Measurements from ENCODE around the gene RNPEP. TPM values are rescaled to one million over a fixed set of nuclear protein-coding genes. Genes with fewer than 3 reads are reported as not detected.

Gene RNPEP
- total RNA-seq, 1 experiment from 2014 or later, result 69.7 TPM

DNA sequence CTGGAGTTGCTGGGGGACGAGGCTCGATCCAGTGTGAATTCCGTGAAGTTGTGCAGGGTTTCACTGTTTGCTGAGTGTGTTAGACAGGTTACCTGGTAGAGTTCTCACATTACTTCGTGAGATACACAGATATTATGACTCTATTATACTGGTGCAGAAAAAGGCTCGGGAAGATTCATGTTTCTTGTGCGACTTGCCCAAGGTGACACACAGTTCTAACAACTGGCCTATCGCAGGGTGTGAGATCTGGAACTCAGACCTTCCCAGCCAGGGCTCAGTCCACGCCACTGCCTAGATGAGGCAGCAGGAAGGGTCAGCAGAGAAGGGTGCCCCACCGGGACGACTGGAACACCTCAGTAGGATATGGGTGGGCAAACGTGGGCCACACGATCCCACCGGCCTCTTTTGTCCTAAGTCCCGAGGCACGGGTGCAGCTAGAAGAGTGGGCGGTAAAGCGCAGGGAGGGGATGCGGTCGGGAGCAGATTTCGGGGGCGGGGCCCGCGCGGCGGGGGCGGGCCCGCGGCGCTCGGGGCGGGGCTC is 296 bp upstream of the RNPEP start:
- no peaks in the 10 kb centered on the region for H3K9me3 ChIP-seq (replicated peaks)
- peak overlapping the region; percentile 99 for H3K4me3 ChIP-seq
- H3K27ac ChIP-seq, result no peak overlapping the region
- no peaks in the 10 kb centered on the region for H3K27me3 ChIP-seq (replicated peaks)
- peaks cover 25% of the 10 kb centered on the region for H3K36me3 ChIP-seq
- H3K4me1 ChIP-seq (replicated peaks), result peaks cover 13% of the 10 kb centered on the region
- DNase-seq (ENCODE audit: low read depth in 1 of 2, low spot score in 2 of 2), result peak in 1 of 2 experiments; percentile 74

DNA sequence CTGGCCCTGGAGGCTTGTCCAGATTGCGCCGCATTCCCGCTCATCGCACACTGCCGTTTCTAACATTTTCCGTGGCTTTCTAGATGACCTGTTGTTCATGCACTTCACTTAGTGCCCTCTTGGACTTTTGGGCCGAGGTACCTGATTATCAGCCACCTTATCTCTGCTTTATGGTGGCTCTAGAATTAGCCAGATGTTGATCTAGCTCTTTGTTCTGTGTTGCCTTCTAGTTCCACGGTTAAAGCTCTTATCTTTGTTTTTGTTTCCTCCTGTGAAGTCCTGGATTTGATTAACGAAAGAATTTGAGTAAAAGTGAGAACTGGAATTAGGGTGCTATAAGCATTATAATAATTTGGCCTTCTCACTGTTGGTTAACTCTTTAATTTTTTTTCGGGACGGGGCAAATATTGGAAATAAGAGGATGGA is 945 bp downstream of the RNPEP start:
- no peaks in the 10 kb centered on the region for H3K27me3 ChIP-seq (replicated peaks)
- H3K4me3 ChIP-seq, result peak overlapping the region; percentile 99
- no peak for DNase-seq (ENCODE audit: low read depth in 1 of 2, low spot score in 2 of 2)
- peak overlapping the region; percentile 73 for H3K27ac ChIP-seq
- peaks cover 13% of the 10 kb centered on the region for H3K4me1 ChIP-seq (replicated peaks)
- peaks cover 27% of the 10 kb centered on the region for H3K36me3 ChIP-seq
- H3K9me3 ChIP-seq (replicated peaks), result no peaks in the 10 kb centered on the region

DNA sequence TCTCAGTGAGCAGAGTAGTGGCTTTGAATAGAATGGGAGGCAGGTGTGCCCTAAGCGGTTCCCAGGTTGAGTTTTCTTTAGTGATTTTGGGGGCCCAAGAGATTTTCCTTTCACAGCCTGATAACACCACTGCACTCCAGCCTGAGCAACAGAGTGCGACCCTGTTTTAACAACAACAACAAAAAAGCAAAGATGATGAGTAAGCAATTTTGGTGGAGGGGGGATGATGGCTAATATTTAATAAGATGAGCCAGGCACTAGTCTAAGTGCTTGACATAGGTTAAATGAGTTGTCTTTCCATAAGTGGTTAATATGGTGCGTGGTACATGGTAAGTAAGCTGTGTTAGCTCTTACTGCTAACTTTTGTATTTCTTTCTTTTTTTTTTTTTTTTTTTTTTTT is 2.0 kb downstream of the RNPEP start:
- H3K9me3 ChIP-seq (replicated peaks), result no peaks in the 10 kb centered on the region
- H3K4me3 ChIP-seq, result no peak overlapping the region

DNA sequence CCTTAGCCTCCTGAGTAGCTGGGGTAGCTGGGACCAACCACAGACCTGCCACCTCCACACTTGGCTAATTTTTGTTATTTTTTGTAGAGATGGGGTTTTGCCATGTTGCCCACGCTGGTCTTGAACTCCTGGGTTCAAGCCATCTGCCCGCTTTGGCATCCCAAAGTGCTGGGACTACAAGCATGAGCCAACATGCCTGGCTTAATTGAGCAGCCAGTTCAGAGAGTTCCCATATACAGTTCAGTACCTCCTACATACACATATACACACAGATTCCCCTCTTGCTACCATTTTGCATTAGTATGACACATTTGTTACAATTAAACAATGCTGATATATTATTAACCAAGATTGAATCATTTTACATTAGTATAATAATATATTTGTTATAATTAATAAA is 2.9 kb downstream of the RNPEP start:
- Histone ChIP-seq H3K27ac (no peak overlapping the region), H3K4me1 (replicated peaks) (peaks cover 13% of the 10 kb centered on the region), H3K27me3 (replicated peaks) (no peaks in the 10 kb centered on the region), H3K4me3 (no peak overlapping the region), H3K9me3 (replicated peaks) (no peaks in the 10 kb centered on the region), H3K36me3 (peaks cover 46% of the 10 kb centered on the region)
- DNase-seq (ENCODE audit: low read depth in 1 of 2, low spot score in 2 of 2), result no peak

More for the DNA sequence above, 2.0 kb downstream of the RNPEP start:
- Histone ChIP-seq H3K27me3 (replicated peaks) (no peaks in the 10 kb centered on the region), H3K27ac (no peak overlapping the region), H3K4me1 (replicated peaks) (peaks cover 13% of the 10 kb centered on the region), H3K36me3 (peaks cover 37% of the 10 kb centered on the region)
- DNase-seq (ENCODE audit: low read depth in 1 of 2, low spot score in 2 of 2), result no peak

DNA sequence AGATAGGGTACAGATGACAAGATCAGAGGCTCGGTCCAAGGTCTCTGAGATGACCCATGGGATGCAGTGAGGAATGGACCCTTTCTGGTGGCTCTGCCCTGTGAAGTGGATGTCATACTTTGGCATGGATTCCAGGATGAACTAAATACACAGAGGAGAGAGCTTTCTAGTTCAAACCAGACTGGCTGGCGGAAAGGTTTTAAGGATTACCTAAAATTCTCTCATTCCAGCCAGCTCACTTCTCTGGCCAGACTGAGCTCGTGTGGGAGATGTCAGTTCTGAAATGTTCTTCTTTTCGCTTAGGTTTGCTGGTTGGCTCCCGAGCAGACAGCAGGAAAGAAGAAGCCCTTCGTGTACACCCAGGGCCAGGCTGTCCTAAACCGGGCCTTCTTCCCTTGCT is 6.2 kb downstream of the RNPEP start:
- Histone ChIP-seq H3K9me3 (replicated peaks) (no peaks in the 10 kb centered on the region), H3K27ac (no peak overlapping the region), H3K36me3 (peaks cover 65% of the 10 kb centered on the region), H3K4me1 (replicated peaks) (peaks cover 5% of the 10 kb centered on the region), H3K27me3 (replicated peaks) (no peaks in the 10 kb centered on the region), H3K4me3 (no peak overlapping the region)
- DNase-seq (ENCODE audit: low read depth in 1 of 2, low spot score in 2 of 2), result no peak

DNA sequence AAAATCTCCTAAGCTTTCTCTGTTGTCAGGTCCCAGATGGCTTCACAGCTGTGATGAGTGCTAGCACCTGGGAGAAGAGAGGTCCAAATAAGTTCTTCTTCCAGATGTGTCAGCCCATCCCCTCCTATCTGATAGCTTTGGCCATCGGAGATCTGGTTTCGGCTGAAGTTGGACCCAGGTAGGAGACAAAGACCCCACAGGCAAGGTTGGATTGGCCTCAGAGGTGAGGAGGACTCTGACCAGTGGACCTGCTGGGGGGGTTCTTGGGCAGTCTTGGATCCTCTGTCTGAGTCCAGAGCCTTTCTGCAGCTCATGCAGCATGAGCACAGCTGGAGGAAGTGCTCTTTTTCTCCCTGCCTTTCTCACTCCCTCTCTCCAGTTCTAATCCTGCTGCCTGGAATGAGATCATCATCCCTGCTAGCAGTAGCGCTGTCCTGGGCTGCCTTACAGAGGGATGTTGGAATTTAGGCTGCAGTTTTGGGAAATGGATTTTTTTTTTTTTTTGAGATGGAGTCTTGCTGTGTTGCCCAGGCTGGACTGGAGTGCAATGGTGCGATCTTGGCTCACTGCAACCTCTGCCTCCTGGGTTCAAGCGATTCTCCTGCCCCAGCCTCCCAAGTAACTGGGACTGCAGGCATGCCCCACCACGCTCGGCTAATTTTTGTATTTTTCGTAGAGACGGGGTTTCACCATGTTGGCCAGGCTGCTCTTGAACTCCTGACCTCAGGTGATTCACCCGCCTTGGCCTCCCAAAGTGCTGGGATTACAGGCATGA is 7.1 kb downstream of the RNPEP start:
- H3K4me3 ChIP-seq, result no peak overlapping the region
- H3K27ac ChIP-seq, result no peak overlapping the region
- H3K9me3 ChIP-seq (replicated peaks), result no peaks in the 10 kb centered on the region
- H3K4me1 ChIP-seq (replicated peaks), result no peaks in the 10 kb centered on the region
- H3K36me3 ChIP-seq, result peaks cover 60% of the 10 kb centered on the region
- no peaks in the 10 kb centered on the region for H3K27me3 ChIP-seq (replicated peaks)
- DNase-seq (ENCODE audit: low read depth in 1 of 2, low spot score in 2 of 2), result no peak

DNA sequence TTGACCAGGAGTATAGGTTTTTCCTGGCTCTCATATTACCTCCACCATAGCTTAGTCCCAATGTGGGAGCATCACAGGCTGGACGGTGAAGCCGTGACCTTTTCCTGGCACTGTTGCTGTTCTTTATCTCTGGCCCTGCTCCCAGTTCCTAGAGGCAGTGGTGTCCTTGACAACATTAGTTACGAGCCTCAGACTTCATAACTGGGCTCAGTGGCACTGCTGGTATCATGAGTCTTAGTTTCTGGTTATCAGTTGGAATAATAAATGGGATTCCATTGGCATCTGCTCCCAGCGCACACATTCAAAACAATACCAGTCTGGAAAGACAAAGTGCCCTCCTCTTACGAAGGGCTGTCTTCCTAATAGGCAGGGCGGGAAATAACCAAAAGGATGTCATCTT is 8.0 kb downstream of the RNPEP start:
- Histone ChIP-seq H3K36me3 (peaks cover 63% of the 10 kb centered on the region), H3K4me3 (no peak overlapping the region), H3K27me3 (replicated peaks) (no peaks in the 10 kb centered on the region), H3K9me3 (replicated peaks) (no peaks in the 10 kb centered on the region), H3K27ac (no peak overlapping the region), H3K4me1 (replicated peaks) (no peaks in the 10 kb centered on the region)
- no peak for DNase-seq (ENCODE audit: low read depth in 1 of 2, low spot score in 2 of 2)

DNA sequence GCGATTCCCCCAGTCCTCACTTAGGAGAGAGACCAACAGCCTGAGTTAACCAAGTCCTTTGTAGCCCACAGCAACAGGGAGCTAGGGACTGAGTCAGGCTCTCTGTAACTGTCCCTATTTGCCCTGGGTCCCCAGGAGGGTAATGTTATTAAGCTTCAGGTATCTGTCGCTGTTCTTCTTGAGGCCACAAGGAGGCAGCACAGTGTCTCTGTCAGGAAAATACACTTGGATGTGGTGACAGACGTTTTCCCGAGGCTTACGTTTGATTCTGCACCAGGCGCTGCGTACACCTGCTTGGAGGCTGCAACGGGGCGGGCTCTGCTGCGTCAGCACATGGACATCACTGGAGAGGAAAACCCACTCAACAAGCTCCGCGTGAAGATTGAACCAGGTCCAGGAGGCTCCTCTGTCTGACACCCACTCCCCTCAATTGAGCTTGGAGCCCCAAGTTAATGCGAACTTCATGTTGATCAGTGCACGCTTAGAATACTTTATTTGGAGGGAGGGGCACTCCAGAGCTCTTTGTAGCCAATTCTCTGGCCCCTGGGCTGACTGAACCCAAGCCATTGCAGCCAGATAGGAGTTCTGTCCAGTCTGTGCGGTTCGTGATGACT is 17.3 kb downstream of the RNPEP start:
- no peak for DNase-seq (ENCODE audit: low read depth in 1 of 2, low spot score in 2 of 2)
- no peaks in the 10 kb centered on the region for H3K27me3 ChIP-seq (replicated peaks)
- no peak overlapping the region for H3K27ac ChIP-seq
- peaks cover 72% of the 10 kb centered on the region for H3K36me3 ChIP-seq
- no peaks in the 10 kb centered on the region for H3K4me1 ChIP-seq (replicated peaks)
- no peak overlapping the region for H3K4me3 ChIP-seq
- no peaks in the 10 kb centered on the region for H3K9me3 ChIP-seq (replicated peaks)

DNA sequence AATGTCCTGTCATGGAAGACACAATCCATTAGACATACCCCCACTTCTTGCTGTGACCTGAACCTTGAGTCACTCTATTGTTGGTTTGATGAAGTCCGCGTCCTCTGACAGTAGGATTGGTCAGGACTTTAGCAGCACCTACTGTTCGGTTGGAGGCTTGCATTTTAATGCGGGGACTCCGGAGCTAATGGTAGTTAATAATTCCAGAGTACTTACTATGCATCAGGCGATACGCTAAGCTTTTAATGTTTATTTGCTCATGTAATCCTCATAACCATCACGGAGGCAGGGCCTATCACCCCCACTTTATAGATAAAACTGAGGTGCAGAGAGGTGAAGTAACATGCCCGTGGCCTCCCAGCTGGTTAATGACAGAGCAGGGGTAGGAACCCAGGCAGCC is 20.1 kb downstream of the RNPEP start:
- Histone ChIP-seq H3K4me1 (replicated peaks) (peaks cover 6% of the 10 kb centered on the region; the same call in 1 of the 2 replicates), H3K36me3 (peaks cover 72% of the 10 kb centered on the region), H3K27ac (no peak overlapping the region), H3K4me3 (no peak overlapping the region), H3K9me3 (replicated peaks) (no peaks in the 10 kb centered on the region), H3K27me3 (replicated peaks) (no peaks in the 10 kb centered on the region)
- no peak for DNase-seq (ENCODE audit: low read depth in 1 of 2, low spot score in 2 of 2)

DNA sequence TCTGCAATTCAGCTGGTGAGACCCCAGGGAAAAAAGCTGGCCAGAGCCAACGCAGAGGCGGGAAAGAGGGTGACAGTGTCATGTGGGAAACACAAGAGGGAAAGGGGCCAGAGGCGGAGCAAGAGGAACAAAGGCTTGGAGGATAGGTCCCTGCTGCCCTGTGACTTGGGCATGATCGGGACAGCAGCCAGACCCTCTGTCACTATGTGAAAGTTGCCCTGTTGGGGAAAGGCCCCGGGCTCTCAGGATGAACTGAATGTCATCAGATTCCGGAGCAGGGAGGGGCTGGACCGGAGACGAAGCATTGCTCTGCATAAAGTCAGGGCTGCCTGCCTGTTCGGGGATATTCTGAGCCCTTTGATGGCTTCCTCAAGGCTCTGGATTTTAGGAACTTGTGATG is 22.3 kb downstream of the RNPEP start:
- Histone ChIP-seq H3K27ac (no peak overlapping the region), H3K4me1 (replicated peaks) (peaks cover 14% of the 10 kb centered on the region), H3K4me3 (no peak overlapping the region), H3K27me3 (replicated peaks) (no peaks in the 10 kb centered on the region), H3K9me3 (replicated peaks) (no peaks in the 10 kb centered on the region), H3K36me3 (peaks cover 68% of the 10 kb centered on the region)
- no peak for DNase-seq (ENCODE audit: low read depth in 1 of 2, low spot score in 2 of 2)

DNA sequence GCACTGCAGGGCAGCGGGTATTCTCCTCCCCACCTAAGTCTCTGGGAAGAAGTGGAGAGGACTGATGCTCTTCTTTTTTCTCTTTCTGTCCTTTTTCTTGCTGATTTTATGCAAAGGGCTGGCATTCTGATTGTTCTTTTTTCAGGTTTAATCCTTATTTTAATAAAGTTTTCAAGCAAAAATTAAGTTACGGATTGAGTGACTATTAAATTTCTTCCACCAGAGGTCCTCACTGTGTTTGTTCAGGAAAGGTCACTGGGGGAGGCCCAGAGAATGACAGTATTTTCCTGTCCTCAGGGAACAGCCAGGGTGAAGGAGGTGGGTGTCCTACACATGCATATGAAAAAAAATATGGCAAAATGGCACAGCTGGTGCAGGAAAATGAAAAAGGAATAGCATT is 23.5 kb downstream of the RNPEP start:
- Histone ChIP-seq H3K27me3 (replicated peaks) (no peaks in the 10 kb centered on the region), H3K36me3 (peaks cover 58% of the 10 kb centered on the region), H3K27ac (no peak overlapping the region), H3K9me3 (replicated peaks) (no peaks in the 10 kb centered on the region), H3K4me3 (no peak overlapping the region), H3K4me1 (replicated peaks) (peaks cover 22% of the 10 kb centered on the region)
- DNase-seq (ENCODE audit: low read depth in 1 of 2, low spot score in 2 of 2), result peak in 1 of 2 experiments; percentile 50

DNA sequence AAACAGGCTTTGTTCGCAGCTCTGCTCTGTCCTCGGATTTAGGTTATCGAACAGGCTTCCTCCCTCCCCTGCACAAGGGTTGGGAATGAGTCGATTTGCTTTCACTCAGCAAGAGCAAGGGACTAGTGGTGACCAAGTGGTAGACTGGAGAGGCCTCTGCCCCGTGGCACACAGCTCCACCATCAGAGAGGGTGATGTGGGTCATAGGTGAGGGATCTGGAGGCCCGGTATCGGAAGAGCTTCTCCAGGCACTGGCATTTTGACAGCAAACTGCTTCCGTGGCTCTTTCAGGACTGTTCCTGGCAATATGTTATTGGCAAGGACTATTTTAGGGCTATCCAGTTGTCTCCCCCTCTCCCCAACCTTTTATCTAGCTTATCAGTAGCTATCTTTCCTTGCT is 24.9 kb downstream of the RNPEP start:
- Histone ChIP-seq H3K27ac (no peak overlapping the region), H3K9me3 (replicated peaks) (no peaks in the 10 kb centered on the region), H3K4me3 (no peak overlapping the region), H3K27me3 (replicated peaks) (no peaks in the 10 kb centered on the region), H3K4me1 (replicated peaks) (peaks cover 22% of the 10 kb centered on the region), H3K36me3 (peaks cover 46% of the 10 kb centered on the region)
- DNase-seq (ENCODE audit: low read depth in 1 of 2, low spot score in 2 of 2), result no peak

DNA sequence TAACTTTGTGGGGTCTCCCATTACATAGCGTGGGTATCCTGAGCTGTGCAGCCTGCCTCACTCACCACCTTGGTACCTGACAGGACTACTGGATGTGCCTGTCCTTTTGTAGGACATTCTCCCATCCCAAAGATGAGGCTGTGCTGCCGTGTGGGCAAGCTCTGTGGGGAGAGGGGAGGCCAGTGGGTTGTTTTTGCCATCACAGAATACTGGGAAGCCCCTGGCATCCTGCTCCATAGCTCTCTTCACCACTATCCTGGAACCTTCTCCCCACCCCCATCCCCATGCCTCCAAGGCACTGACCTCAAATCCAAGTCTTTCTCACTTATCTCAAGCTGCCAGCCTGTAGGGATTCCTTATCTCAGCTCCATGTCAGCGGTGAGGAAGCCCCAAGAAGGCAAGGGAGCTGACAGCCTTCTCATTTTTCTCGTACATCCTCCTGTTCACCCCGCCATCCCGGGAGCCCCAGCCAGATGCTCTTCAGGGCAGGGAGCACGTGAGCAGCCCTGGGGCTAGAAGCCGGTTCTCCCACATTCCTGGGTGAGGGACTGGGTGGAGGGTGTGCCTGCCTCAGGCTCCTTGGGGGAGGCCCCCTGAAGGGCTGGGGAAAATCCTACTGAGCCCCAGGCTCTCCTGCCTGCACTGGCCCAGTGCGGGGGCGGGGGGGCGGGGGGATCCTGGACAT is 25.5 kb downstream of the RNPEP start:
- no peak overlapping the region for H3K4me3 ChIP-seq
- H3K27me3 ChIP-seq (replicated peaks), result no peaks in the 10 kb centered on the region
- peaks cover 22% of the 10 kb centered on the region for H3K4me1 ChIP-seq (replicated peaks)
- no peaks in the 10 kb centered on the region for H3K9me3 ChIP-seq (replicated peaks)
- peaks cover 40% of the 10 kb centered on the region for H3K36me3 ChIP-seq
- H3K27ac ChIP-seq, result no peak overlapping the region
- DNase-seq (ENCODE audit: low read depth in 1 of 2, low spot score in 2 of 2), result no peak

Data from SJSA1 (cell line).